ENCODE data around the gene GAL.

DNA sequence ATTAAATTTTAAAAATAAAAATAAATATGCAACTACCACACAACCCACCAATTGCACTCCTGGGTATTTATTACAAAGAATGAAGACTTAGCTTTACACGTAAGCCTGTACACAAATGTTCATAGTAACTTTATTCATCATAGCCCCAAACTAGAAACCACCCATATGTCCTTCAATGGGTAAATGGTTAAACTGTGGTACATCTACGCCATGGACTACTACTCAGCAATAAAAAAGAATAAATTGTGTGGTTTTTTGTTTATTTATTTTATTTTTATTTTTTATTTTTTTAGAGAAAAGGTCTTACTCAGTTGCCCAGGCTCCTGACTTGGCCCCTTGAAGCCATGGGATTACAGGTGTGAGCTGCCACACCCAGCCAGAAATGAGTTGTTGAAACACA, 14.6 kb downstream of the GAL start:
- TF ChIP-seq, protein P1, sequence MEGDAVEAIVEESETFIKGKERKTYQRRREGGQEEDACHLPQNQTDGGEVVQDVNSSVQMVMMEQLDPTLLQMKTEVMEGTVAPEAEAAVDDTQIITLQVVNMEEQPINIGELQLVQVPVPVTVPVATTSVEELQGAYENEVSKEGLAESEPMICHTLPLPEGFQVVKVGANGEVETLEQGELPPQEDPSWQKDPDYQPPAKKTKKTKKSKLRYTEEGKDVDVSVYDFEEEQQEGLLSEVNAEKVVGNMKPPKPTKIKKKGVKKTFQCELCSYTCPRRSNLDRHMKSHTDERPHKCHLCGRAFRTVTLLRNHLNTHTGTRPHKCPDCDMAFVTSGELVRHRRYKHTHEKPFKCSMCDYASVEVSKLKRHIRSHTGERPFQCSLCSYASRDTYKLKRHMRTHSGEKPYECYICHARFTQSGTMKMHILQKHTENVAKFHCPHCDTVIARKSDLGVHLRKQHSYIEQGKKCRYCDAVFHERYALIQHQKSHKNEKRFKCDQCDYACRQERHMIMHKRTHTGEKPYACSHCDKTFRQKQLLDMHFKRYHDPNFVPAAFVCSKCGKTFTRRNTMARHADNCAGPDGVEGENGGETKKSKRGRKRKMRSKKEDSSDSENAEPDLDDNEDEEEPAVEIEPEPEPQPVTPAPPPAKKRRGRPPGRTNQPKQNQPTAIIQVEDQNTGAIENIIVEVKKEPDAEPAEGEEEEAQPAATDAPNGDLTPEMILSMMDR (IDR thresholded peaks at IDR 0.05): no peak
- TF ChIP-seq POLR2A (IDR thresholded peaks at IDR 0.05): no peak

All from Peyer's patch (tissue), 4 donors.